Measurements from ENCODE around the gene EXOSC9.

DNA sequence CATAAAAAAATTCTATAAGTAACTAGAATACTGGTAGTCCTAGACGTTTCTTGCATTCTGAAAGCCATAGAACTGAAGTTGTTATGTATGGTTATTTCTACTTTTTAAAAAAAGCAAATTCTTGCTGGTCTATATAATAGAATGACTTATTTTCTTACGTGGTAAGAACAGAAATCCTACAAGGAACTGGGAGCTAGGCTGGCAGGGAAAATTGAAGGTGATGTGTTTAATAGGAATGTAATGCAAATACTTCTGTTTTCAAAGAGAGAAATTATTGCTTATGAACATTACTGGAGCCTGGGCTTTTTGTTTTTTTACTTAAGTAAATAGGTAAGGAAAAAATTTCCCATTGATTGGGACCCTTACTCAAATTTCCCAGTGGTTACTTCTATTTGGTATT, 13.6 kb downstream of the EXOSC9 start:
- TF ChIP-seq, protein P1, sequence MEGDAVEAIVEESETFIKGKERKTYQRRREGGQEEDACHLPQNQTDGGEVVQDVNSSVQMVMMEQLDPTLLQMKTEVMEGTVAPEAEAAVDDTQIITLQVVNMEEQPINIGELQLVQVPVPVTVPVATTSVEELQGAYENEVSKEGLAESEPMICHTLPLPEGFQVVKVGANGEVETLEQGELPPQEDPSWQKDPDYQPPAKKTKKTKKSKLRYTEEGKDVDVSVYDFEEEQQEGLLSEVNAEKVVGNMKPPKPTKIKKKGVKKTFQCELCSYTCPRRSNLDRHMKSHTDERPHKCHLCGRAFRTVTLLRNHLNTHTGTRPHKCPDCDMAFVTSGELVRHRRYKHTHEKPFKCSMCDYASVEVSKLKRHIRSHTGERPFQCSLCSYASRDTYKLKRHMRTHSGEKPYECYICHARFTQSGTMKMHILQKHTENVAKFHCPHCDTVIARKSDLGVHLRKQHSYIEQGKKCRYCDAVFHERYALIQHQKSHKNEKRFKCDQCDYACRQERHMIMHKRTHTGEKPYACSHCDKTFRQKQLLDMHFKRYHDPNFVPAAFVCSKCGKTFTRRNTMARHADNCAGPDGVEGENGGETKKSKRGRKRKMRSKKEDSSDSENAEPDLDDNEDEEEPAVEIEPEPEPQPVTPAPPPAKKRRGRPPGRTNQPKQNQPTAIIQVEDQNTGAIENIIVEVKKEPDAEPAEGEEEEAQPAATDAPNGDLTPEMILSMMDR (IDR thresholded peaks at IDR 0.05) = no peak
- TF ChIP-seq POLR2A (IDR thresholded peaks at IDR 0.05) = no peak
- no peak for TF ChIP-seq POLR2AphosphoS5 (IDR thresholded peaks at IDR 0.05)

Measured in breast epithelium (tissue), 3 donors.